Measurements from ENCODE around the gene NAP1L4. TPM values are rescaled to one million over a fixed set of nuclear protein-coding genes. Genes with fewer than 3 reads are reported as not detected.

NAP1L4 gene
- total RNA-seq, 1 experiment from 2014 or later, result 189 TPM

- TF ChIP-seq HMGXB4 (CRISPR knock-in tag; IDR thresholded peaks at IDR 0.05), result no peak
Measured at GRCh38 chr11:2927851-2928604, 64.1 kb downstream of the NAP1L4 start (continued).

GRCh38 chr11:2927121-2927800 lies 64.9 kb downstream of the NAP1L4 start:
- TF ChIP-seq CREB1 (CRISPR knock-in tag; IDR thresholded peaks at IDR 0.05) (no peak), PREB (CRISPR knock-in tag; IDR thresholded peaks at IDR 0.05; ENCODE audit: borderline replicate concordance) (no peak), E2F5 (CRISPR knock-in tag; IDR thresholded peaks at IDR 0.05) (no peak), ARID4B (CRISPR knock-in tag; IDR thresholded peaks at IDR 0.05; ENCODE audit: borderline replicate concordance) (no peak), EMX1 (CRISPR knock-in tag; IDR thresholded peaks at IDR 0.05) (no peak), AFF4 (CRISPR knock-in tag; IDR thresholded peaks at IDR 0.05; ENCODE audit: borderline replicate concordance) (no peak)
- POLR2A ChIA-PET, result no interaction called here
- Mint-ChIP-seq H3K36me3 (0 out of 2 replicates have a peak, but pooled peaks cover 3% of the 10 kb centered on the region), H3K4me1 (peaks cover 7% of the 10 kb centered on the region), H3K9me3 (no peaks in the 10 kb centered on the region), H3K4me3 (peak overlapping the region; percentile 76; the same call in 1 of the 2 replicates), H3K27me3 (ENCODE audit: low read depth) (peaks cover 42% of the 10 kb centered on the region), H3K27ac (no peak overlapping the region)
- DNase-seq (ENCODE audit: low spot score) (no peak), ATAC-seq (no peak)
- CTCF ChIA-PET, result no interaction called here

- ATAC-seq, result no peak
- TF ChIP-seq ZSCAN18 (CRISPR knock-in tag; IDR thresholded peaks at IDR 0.05) (no peak), ARID4B (CRISPR knock-in tag; IDR thresholded peaks at IDR 0.05; ENCODE audit: borderline replicate concordance) (no peak), SP1 (CRISPR knock-in tag; conservative IDR thresholded peaks at IDR 0.05) (no peak), OVOL2 (CRISPR knock-in tag; IDR thresholded peaks at IDR 0.05; ENCODE audit: borderline replicate concordance) (no peak)
- DNase-seq (ENCODE audit: low spot score), result no peak
- peaks cover 7% of the 10 kb centered on the region for H3K4me1 Mint-ChIP-seq
- 0 out of 2 replicates have a peak, but pooled peaks cover 3% of the 10 kb centered on the region for H3K36me3 Mint-ChIP-seq
- no peak overlapping the region for H3K4me3 Mint-ChIP-seq
- no peaks in the 10 kb centered on the region for H3K9me3 Mint-ChIP-seq
- no peak overlapping the region for H3K27ac Mint-ChIP-seq
- ChIA-PET POLR2A (no interaction called here), CTCF (no interaction called here)
- peaks cover 42% of the 10 kb centered on the region for H3K27me3 Mint-ChIP-seq (ENCODE audit: low read depth)
Measured at GRCh38 chr11:2926611-2927051, 65.5 kb downstream of the NAP1L4 start.

Measured in WTC11 (cell line).